NT2/D1 (cell line): ENCODE data around the gene OR6B2.

Experiments used
- YY1 ChIP-seq: IDR thresholded peaks from 2 replicates; pipeline ENCODE4 v1.6.1; 2011; ENCODE audit not compliant: insufficient read length, insufficient read depth
- ZNF274 ChIP-seq: IDR thresholded peaks from 2 replicates; pipeline ENCODE4 v1.6.1; 2011; ENCODE audit warnings: mild to moderate bottlenecking, low read depth, low read length

GRCh38 chr2:240070907-240071306, 40.7 kb upstream of the OR6B2 start:
- no peak for TF ChIP-seq ZNF274
- no peak for TF ChIP-seq YY1
